22Rv1 (cell line): ENCODE results near the gene B3GLCT.

Experiments used
- H3K27ac ChIP-seq: fragments of 450-650 bp; 2 replicates; pipeline ENCODE4 v1.5.1; 2017
- CTCF ChIP-seq: fragments of 450-650 bp; IDR thresholded peaks from 2 replicates; pipeline ENCODE4 v1.5.1; 2017; ENCODE audit warnings: mild to moderate bottlenecking
- ZFX ChIP-seq: fragments of 450-650 bp; IDR thresholded peaks from 2 replicates; pipeline ENCODE4 v1.6.1; 2017; ENCODE audit warnings: antibody characterized with exemption, borderline replicate concordance

The B3GLCT gene

GRCh38 chr13:31199849-31200636 lies at the start of gene B3GLCT:
Gene B3GLCT, plus strand, starts transcription at chr13:31199975. Its CDS starts 110 bp downstream, at chr13:31200085.
- TF ChIP-seq CTCF: peak; percentile 93
- no peak for TF ChIP-seq ZFX
- peak within 1 kb of the TSS; percentile 90 for H3K27ac ChIP-seq

GRCh38 chr13:31150315-31150985 lies 49.3 kb upstream of the B3GLCT start:
- H3K27ac ChIP-seq: no peak overlapping the region
- no peak for TF ChIP-seq ZFX
- TF ChIP-seq CTCF: no peak

DNA sequence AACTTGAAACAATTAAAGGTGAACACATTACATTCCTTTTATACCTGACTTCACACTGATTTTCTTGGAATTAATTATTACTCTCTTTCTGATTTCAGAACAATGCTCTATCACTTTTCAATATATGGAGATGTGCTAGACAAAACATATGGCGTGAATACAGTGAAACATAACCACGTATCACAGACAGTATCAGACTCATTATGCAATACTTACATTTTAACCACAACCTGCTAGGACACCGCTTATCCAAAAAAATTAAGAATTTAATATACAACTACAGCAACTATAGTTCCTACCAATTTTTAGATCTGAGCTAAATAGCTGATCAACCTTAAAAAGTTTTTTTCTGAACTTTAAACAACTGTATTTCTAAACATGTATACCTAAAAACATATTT lies 47.9 kb upstream of the B3GLCT start:
- H3K27ac ChIP-seq: no peak overlapping the region
- no peak for TF ChIP-seq ZFX
- TF ChIP-seq CTCF: no peak

DNA sequence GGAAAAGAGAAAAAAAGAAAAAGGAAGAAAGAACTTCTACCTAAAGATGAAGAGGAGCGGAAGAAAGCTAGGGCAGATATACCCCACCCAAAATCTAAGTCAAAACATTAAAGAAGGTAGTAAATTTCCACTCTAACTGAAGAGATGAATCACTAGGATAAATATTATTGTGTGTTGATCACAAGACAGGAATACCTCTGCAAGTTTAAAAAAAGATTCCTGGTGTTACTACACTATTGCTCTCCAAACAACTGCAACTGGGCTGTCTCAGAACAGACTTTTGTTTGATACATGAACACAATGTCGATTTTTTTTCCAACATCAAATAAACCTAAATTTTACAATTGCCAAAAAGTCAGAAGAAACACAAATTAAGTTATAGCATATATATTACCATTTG lies 44.8 kb upstream of the B3GLCT start:
- no peak overlapping the region for H3K27ac ChIP-seq
- TF ChIP-seq CTCF (no peak), ZFX (no peak)

DNA sequence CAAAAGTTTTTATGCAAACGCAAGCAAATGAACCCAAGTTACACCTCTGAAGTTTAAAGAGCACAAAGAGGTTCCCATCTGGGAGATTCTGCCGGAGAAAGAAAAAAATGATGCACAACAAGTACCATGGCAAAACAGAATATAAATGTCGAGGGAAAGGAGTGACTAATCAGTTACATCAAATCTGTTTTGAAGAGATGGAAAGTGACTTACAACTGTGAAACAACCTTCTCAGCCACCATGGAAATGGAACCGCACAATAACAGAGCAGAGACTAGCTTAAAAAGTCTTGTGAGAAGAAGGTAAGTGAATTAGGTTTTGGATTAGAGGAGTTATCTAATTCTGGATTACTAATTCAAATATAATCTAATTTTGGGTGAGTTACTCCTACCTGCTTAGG lies 40.5 kb upstream of the B3GLCT start:
- no peak for TF ChIP-seq CTCF
- no peak for TF ChIP-seq ZFX
- H3K27ac ChIP-seq: no peak overlapping the region

- peak overlapping the region; percentile 90 for H3K27ac ChIP-seq
These were observed 38.8 kb upstream of the B3GLCT start for GRCh38 chr13:31160857-31161556.

More at GRCh38 chr13:31160857-31161556, 38.8 kb upstream of the B3GLCT start:
- no peak for TF ChIP-seq ZFX
- no peak for TF ChIP-seq CTCF
